B cell (primary cell): Measurements from ENCODE around the gene SFMBT1. TPM values are rescaled to one million over a fixed set of nuclear protein-coding genes. Genes with fewer than 3 reads are reported as not detected.

Experiments
- ATAC-seq: fragments of 200-7000 bp; cut with Tn5 transposase; one replicate; pipeline ENCODE4 v1.10.0; 2021; ENCODE audit warnings: low read depth, mild to moderate bottlenecking, moderate number of reproducible peaks, moderate library complexity
- CTCF ChIA-PET: fragments of 350-600 bp; sonication (Branson Sonifier 250); formaldehyde crosslinking; loops from one replicate; lab custom pipeline; 2021; ENCODE audit warnings: antibody characterized with exemption, inconsistent platforms; lab: Charles Lee
- POLR2A ChIA-PET: fragments of 350-600 bp; sonication (Branson Sonifier 250); formaldehyde crosslinking; loops from one replicate; lab custom pipeline; 2021; ENCODE audit warnings: antibody characterized with exemption; lab: Charles Lee
- DNase-seq: peaks from one replicate; pipeline ENCODE4 v3.0.0; 2013
- H2AFZ ChIP-seq: 2 replicates; pipeline ENCODE4 v1.6.1; 2012; ENCODE audit warnings: mild to moderate bottlenecking, low read depth, low read length; ENCODE audit not compliant: insufficient read depth, poor library complexity, severe bottlenecking
- H3K27ac ChIP-seq, 2 donors: 1 replicate in 1 of 2; 2 replicates in 1 of 2; pipeline ENCODE4 v1.5.1; 2012 to 2013; ENCODE audit warnings: low read length in 2 of 2, mild to moderate bottlenecking in 2 of 2, moderate library complexity in 1 of 2
- H3K27me3 ChIP-seq, 4 experiments: fragments of 200-600 bp in 1 of 4; sonication (generic) in 1 of 4; replicated peaks in 1 of 4; 1 replicate in 2 of 4; 2 replicates in 2 of 4; pipeline versions ENCODE4 v1.6.1 to v1.7.0; 2013 to 2016; ENCODE audit warnings: low read length in 3 of 4, mild to moderate bottlenecking in 2 of 4, mixed read lengths in 1 of 4, moderate library complexity in 1 of 4; ENCODE audit not compliant: insufficient read depth in 4 of 4, control insufficient read depth in 3 of 4; ENCODE audit errors: control extremely low read depth in 1 of 4
- H3K36me3 ChIP-seq, 2 experiments: replicated peaks in 1 of 2; 1 replicate in 1 of 2; 2 replicates in 1 of 2; pipeline versions ENCODE4 v1.6.1 to v1.7.1; 2013; ENCODE audit warnings: low read length in 1 of 2; ENCODE audit not compliant: insufficient read depth in 2 of 2, control insufficient read depth in 1 of 2; ENCODE audit errors: control extremely low read depth in 1 of 2, extremely low read depth in 1 of 2
- H3K4me1 ChIP-seq, 2 donors: fragments of 200-600 bp in 1 of 2; sonication (generic) in 1 of 2; 1 replicate in 1 of 2; 2 replicates in 1 of 2; pipeline versions ENCODE4 v1.5.1 to v1.6.1; 2013 to 2017; ENCODE audit warnings: low read length in 2 of 2; ENCODE audit not compliant: control insufficient read depth in 2 of 2, insufficient read depth in 2 of 2
- H3K4me2 ChIP-seq: replicated peaks from 2 replicates; pipeline ENCODE3; 2012; ENCODE audit warnings: mild to moderate bottlenecking, low read depth, low read length; ENCODE audit not compliant: poor library complexity, severe bottlenecking
- H3K4me3 ChIP-seq, 5 experiments: fragments of 200-600 bp in 1 of 5; sonication (generic) in 1 of 5; 1 replicate in 3 of 5; 2 replicates in 2 of 5; pipeline versions ENCODE4 v1.5.1 to v1.7.0; 2011 to 2016; ENCODE audit warnings: low read length in 4 of 5, mild to moderate bottlenecking in 4 of 5, low read depth in 2 of 5, control low read depth in 1 of 5, moderate library complexity in 1 of 5; ENCODE audit not compliant: insufficient read depth in 1 of 5; ENCODE audit errors: control extremely low read depth in 1 of 5, extremely low read depth in 1 of 5
- H3K79me2 ChIP-seq: fragments of 200-600 bp; sonication (generic); one replicate; pipeline ENCODE4 v1.6.0; 2016; ENCODE audit warnings: low read length; ENCODE audit not compliant: control insufficient read depth, insufficient read depth
- H3K9ac ChIP-seq: fragments of 200-600 bp; sonication (generic); 2 replicates; pipeline ENCODE4 v1.6.1; 2017; ENCODE audit warnings: mild to moderate bottlenecking, low read length, moderate library complexity
- H3K9me3 ChIP-seq, 3 donors: one replicate each; pipeline versions ENCODE4 v1.6.1 to v1.7.1; 2013; ENCODE audit warnings: low read length in 2 of 3; ENCODE audit not compliant: control insufficient read depth in 2 of 3, insufficient read depth in 1 of 3; ENCODE audit errors: control extremely low read depth in 1 of 3
- H4K20me1 ChIP-seq: 2 replicates; pipeline ENCODE4 v1.6.0; 2012; ENCODE audit warnings: mild to moderate bottlenecking, low read length; ENCODE audit not compliant: insufficient read depth, control insufficient read depth, poor library complexity, severe bottlenecking
- H3K27ac Mint-ChIP-seq: one replicate; pipeline ENCODE4 v1.8.0; 2021; ENCODE audit warnings: mixed read lengths
- H3K27me3 Mint-ChIP-seq: one replicate; pipeline ENCODE4 v1.8.0; 2021; ENCODE audit warnings: mixed read lengths
- H3K4me1 Mint-ChIP-seq: one replicate; pipeline ENCODE4 v1.8.0; 2021; ENCODE audit warnings: mixed read lengths
- H3K4me3 Mint-ChIP-seq: one replicate; pipeline ENCODE4 v1.8.0; 2021; ENCODE audit warnings: mixed read lengths
- H3K9me3 Mint-ChIP-seq: one replicate; pipeline ENCODE4 v1.8.0; 2022; ENCODE audit warnings: mixed read lengths; ENCODE audit not compliant: insufficient read depth
- EZH2 ChIP-seq: IDR thresholded peaks from 2 replicates; pipeline ENCODE4 v1.6.1; 2012; ENCODE audit warnings: borderline replicate concordance, low read depth, mild to moderate bottlenecking, moderate library complexity, low read length; ENCODE audit not compliant: insufficient read depth, poor library complexity, severe bottlenecking
- WGBS: methylation state at CpG from one replicate; pipeline ENCODE4 v1.1.5; 2013; ENCODE audit warnings: missing lambda C conversion rate; ENCODE audit not compliant: insufficient coverage; 5-methylcytosine and 5-hydroxymethylcytosine counted together
- intact Hi-C: fragments of 100-400 bp; cut with micrococcal nuclease; formaldehyde crosslinking; loops from one replicate; pipeline ENCODE4 v1.10.0; 2022
- polyA plus RNA-seq: library from polyadenylated mRNA; depleted of rRNA; stranded (reverse); fragments of >200 nt; gene quantifications from 2 replicates; pipeline ENCODE4 v1.2.3, GENCODE V29; 2012
- total RNA-seq, 2 donors: library from RNA; stranded (reverse); fragments of 120-200 nt in 1 of 2; gene quantifications; 1 replicate in 1 of 2; 2 replicates in 1 of 2; pipeline versions ENCODE4 v1.2.3 to v1.2.4, GENCODE V29; 2013 to 2022
- TF ChIP-seq, protein P1 (sequence below): fragments of 200-600 bp; IDR thresholded peaks from one replicate; pipeline ENCODE4 v1.8.0; 2022; ENCODE audit warnings: antibody characterized with exemption, mild to moderate bottlenecking

Gene SFMBT1
- total and polyA plus RNA-seq, 2 donors (not counting 1 experiment from before 2014, with no cell fraction given): 9.9 to 55.8 TPM

DNA sequence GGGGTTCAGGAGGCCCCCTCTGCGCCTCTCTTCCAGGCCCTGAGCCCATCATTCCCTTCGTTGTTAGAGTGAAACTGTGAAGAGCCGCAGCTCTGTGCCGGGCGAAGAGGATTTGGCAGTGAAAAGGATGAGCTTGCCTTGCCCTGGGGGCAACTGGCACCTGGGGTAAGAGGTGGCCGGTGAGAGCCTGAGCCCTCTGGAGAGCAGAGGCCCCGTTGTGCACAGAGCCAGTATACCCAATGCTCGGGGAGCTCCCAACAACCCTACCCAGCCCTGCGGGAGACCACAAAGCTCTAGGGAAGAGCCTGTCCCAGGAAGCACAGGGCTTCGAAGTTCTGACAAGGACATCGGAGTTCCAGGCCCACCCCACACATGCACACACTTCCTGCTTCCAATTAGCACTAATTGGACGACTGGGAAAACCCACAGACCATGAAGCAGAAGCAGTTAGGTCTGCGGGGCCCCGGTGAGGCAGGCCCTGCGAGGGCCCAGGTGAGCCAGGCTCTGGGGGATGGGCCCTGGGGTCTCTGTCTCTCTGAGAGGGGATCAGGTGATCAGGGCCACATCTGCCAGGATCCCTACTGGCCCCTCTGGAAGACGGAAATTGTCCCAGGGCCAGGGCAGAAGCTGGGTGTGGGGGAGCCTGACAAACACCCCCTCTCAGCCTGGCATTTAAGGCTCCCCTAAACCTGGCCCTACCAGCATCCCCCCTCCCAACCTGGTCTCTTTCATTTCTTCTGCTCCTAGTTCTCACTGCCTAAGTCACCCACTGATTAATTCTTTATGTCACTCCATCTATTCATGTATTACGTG, 27.9 kb upstream of the SFMBT1 start:
- Mint-ChIP-seq H3K4me3 (peak overlapping the region; percentile 95), H3K27me3 (no peaks in the 10 kb centered on the region), H3K27ac (peak overlapping the region; percentile 90), H3K9me3 (no peaks in the 10 kb centered on the region), H3K4me1 (peaks cover 17% of the 10 kb centered on the region)
- Histone ChIP-seq H3K27ac (peak overlapping the region; percentile 34 to 76), H3K9ac (peak overlapping the region; percentile 83), H3K4me2 (peak overlapping the region; percentile 97), H3K9me3 (no peaks in the 10 kb centered on the region), H4K20me1 (no peaks in the 10 kb centered on the region), H2AFZ (peak overlapping the region; percentile 93), H3K27me3 (no peaks in the 10 kb centered on the region), H3K4me1 (peaks cover 12 to 21% of the 10 kb centered on the region in 2 donors), H3K79me2 (no peaks in the 10 kb centered on the region), H3K4me3 (peak overlapping the region in 4 of 5 experiments; percentile 78 to 91 (median 84)), H3K36me3 (no peaks in the 10 kb centered on the region)
- no peak for ATAC-seq
- intact Hi-C loops: loop anchor here (1.0 to 2.0 kb wide), 2 partner anchors 123 to 183 kb away; partner anchors contain the start of gene TKT
- WGBS: 58% methylated on average over 14 of the region's 17 CpGs
- ChIA-PET POLR2A (interaction anchor here (1.2 kb wide), 1 partner anchor 228 kb away, joined by 4 read pairs; no protein-coding TSS in a partner anchor), CTCF (interaction anchor here (0.7 to 3.9 kb wide), 9 partner anchors 27 to 334 kb away, joined by 3 to 18 read pairs (median 6); partner anchors contain the start of gene SFMBT1)
- TF ChIP-seq, protein P1, sequence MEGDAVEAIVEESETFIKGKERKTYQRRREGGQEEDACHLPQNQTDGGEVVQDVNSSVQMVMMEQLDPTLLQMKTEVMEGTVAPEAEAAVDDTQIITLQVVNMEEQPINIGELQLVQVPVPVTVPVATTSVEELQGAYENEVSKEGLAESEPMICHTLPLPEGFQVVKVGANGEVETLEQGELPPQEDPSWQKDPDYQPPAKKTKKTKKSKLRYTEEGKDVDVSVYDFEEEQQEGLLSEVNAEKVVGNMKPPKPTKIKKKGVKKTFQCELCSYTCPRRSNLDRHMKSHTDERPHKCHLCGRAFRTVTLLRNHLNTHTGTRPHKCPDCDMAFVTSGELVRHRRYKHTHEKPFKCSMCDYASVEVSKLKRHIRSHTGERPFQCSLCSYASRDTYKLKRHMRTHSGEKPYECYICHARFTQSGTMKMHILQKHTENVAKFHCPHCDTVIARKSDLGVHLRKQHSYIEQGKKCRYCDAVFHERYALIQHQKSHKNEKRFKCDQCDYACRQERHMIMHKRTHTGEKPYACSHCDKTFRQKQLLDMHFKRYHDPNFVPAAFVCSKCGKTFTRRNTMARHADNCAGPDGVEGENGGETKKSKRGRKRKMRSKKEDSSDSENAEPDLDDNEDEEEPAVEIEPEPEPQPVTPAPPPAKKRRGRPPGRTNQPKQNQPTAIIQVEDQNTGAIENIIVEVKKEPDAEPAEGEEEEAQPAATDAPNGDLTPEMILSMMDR: no peak
- no peak for TF ChIP-seq EZH2
- peak; percentile 19 for DNase-seq
